Kidney capillary endothelial cell (primary cell): ENCODE results near the gene AK3.

Experiments used
- DNase-seq: peaks from one replicate; pipeline ENCODE4 v3.0.0-alpha.2; 2018; ENCODE audit warnings: low spot score

Gene AK3

GRCh38 chr9:4706021-4706420 is 35.0 kb downstream of the AK3 start:
- DNase-seq, result no peak

GRCh38 chr9:4704129-4704528 is 36.9 kb downstream of the AK3 start:
- DNase-seq, result no peak

GRCh38 chr9:4701526-4701925 is 39.5 kb downstream of the AK3 start:
- DNase-seq, result no peak

- no peak for DNase-seq
These were observed 40.1 kb downstream of the AK3 start for GRCh38 chr9:4700932-4701331.

- no peak for DNase-seq
These were observed 40.9 kb downstream of the AK3 start for GRCh38 chr9:4700091-4700490.

GRCh38 chr9:4691795-4692194 is 49.2 kb downstream of the AK3 start:
- DNase-seq, result no peak

GRCh38 chr9:4690144-4690543 is 50.9 kb downstream of the AK3 start:
- DNase-seq, result no peak

- no peak for DNase-seq
These were observed 51.3 kb downstream of the AK3 start for GRCh38 chr9:4689687-4690104.

- DNase-seq, result no peak
These were observed 52.0 kb downstream of the AK3 start for GRCh38 chr9:4689021-4689420.

GRCh38 chr9:4686584-4686983 is 54.4 kb downstream of the AK3 start:
- no peak for DNase-seq

- no peak for DNase-seq
These were observed 54.9 kb downstream of the AK3 start for GRCh38 chr9:4686112-4686511.

GRCh38 chr9:4684820-4685219 is 56.2 kb downstream of the AK3 start:
- DNase-seq, result no peak

GRCh38 chr9:4680750-4681149 is 60.3 kb downstream of the AK3 start:
- DNase-seq, result no peak

- no peak for DNase-seq
These were observed 60.9 kb downstream of the AK3 start for GRCh38 chr9:4680173-4680525.

GRCh38 chr9:4679268-4680172 is 61.5 kb downstream of the AK3 start, which contains the start of gene CDC37L1:
Gene CDC37L1 (plus strand): TSS chr9:4679569. CDS start chr9:4679768, 199 bp downstream.
- peak; percentile 90 for DNase-seq

- DNase-seq, result peak; percentile 42
These were observed 62.2 kb downstream of the AK3 start for GRCh38 chr9:4678679-4679267.

- DNase-seq, result no peak
These were observed 63.6 kb downstream of the AK3 start for GRCh38 chr9:4677392-4677791.

GRCh38 chr9:4674783-4675182 is 66.2 kb downstream of the AK3 start:
- no peak for DNase-seq

GRCh38 chr9:4671737-4672136 is 69.3 kb downstream of the AK3 start:
- DNase-seq, result no peak

- DNase-seq, result no peak
These were observed 70.4 kb downstream of the AK3 start for GRCh38 chr9:4670591-4670990.

GRCh38 chr9:4669890-4670289 is 71.1 kb downstream of the AK3 start:
- DNase-seq, result no peak

- no peak for DNase-seq
These were observed 72.4 kb downstream of the AK3 start for GRCh38 chr9:4668604-4669003.

- DNase-seq, result no peak
These were observed 73.3 kb downstream of the AK3 start for GRCh38 chr9:4667681-4668080.
